KMS-11 (cell line): ENCODE results near the gene NEK2.

Experiments used
- H2AFZ ChIP-seq: fragments of 200-600 bp; sonication (generic); 2 replicates; pipeline ENCODE4 v1.6.1; 2016; ENCODE audit warnings: antibody characterized with exemption, mixed run types, low read depth
- H3K27ac ChIP-seq: fragments of 200-600 bp; sonication (generic); 2 replicates; pipeline ENCODE4 v1.6.1; 2016; ENCODE audit warnings: mild to moderate bottlenecking, mixed run types
- H3K27me3 ChIP-seq: fragments of 200-600 bp; sonication (generic); 2 replicates; pipeline ENCODE4 v1.6.1; 2017; ENCODE audit warnings: mild to moderate bottlenecking, low read depth, mixed run types, moderate library complexity; ENCODE audit not compliant: insufficient read depth
- H3K36me3 ChIP-seq: fragments of 200-600 bp; sonication (generic); 2 replicates; pipeline ENCODE4 v1.6.1; 2017; ENCODE audit warnings: mild to moderate bottlenecking, mixed run types; ENCODE audit not compliant: insufficient read depth
- H3K4me1 ChIP-seq: fragments of 200-600 bp; sonication (generic); 2 replicates; pipeline ENCODE4 v1.6.1; 2016; ENCODE audit warnings: mild to moderate bottlenecking, low read depth, mixed run types; ENCODE audit not compliant: poor library complexity, severe bottlenecking
- H3K4me2 ChIP-seq: fragments of 200-600 bp; sonication (generic); 2 replicates; pipeline ENCODE4 v1.7.0; 2016; ENCODE audit warnings: mild to moderate bottlenecking, mixed run types
- H3K4me3 ChIP-seq: fragments of 200-600 bp; sonication (generic); IDR thresholded peaks from 2 replicates; pipeline ENCODE4 v1.6.1; 2017; ENCODE audit warnings: low read depth, low read length, mixed read lengths; ENCODE audit not compliant: insufficient read depth
- H3K79me2 ChIP-seq: fragments of 200-600 bp; sonication (generic); 2 replicates; pipeline ENCODE4 v1.6.1; 2016; ENCODE audit warnings: low read depth, mixed run types; ENCODE audit not compliant: insufficient read depth
- H3K9ac ChIP-seq: fragments of 200-600 bp; sonication (generic); 2 replicates; pipeline ENCODE4 v1.6.1; 2016; ENCODE audit warnings: mild to moderate bottlenecking, mixed run types
- H4K20me1 ChIP-seq: fragments of 200-600 bp; sonication (generic); 2 replicates; pipeline ENCODE4 v1.6.1; 2016; ENCODE audit warnings: mild to moderate bottlenecking, mixed run types; ENCODE audit not compliant: insufficient read depth
- CTCF ChIP-seq: fragments of 200-600 bp; sonication (generic); conservative IDR thresholded peaks from 2 replicates; pipeline ENCODE4 v1.6.1; 2017; ENCODE audit warnings: low read depth, mild to moderate bottlenecking, antibody characterized with exemption, low read length, moderate library complexity, mixed read lengths

The NEK2 gene

GRCh38 chr1:211634931-211635330 lies 40.5 kb downstream of the NEK2 start:
- Histone ChIP-seq H3K4me2 (no peak overlapping the region), H3K79me2 (no peaks in the 10 kb centered on the region), H3K36me3 (no peaks in the 10 kb centered on the region), H3K27me3 (no peaks in the 10 kb centered on the region), H2AFZ (no peak overlapping the region), H3K9ac (no peak overlapping the region), H3K4me3 (no peak overlapping the region), H3K27ac (no peak overlapping the region), H3K4me1 (peaks cover 20% of the 10 kb centered on the region), H4K20me1 (no peaks in the 10 kb centered on the region)
- no peak for TF ChIP-seq CTCF

- Histone ChIP-seq H4K20me1 (no peaks in the 10 kb centered on the region), H3K79me2 (no peaks in the 10 kb centered on the region), H2AFZ (no peak overlapping the region), H3K27me3 (no peaks in the 10 kb centered on the region), H3K4me3 (no peak overlapping the region), H3K4me2 (no peak overlapping the region), H3K36me3 (no peaks in the 10 kb centered on the region), H3K27ac (no peak overlapping the region), H3K9ac (no peak overlapping the region), H3K4me1 (peaks cover 20% of the 10 kb centered on the region)
- no peak for TF ChIP-seq CTCF
Observed at GRCh38 chr1:211634461-211634860, 41.0 kb downstream of the NEK2 start.

DNA sequence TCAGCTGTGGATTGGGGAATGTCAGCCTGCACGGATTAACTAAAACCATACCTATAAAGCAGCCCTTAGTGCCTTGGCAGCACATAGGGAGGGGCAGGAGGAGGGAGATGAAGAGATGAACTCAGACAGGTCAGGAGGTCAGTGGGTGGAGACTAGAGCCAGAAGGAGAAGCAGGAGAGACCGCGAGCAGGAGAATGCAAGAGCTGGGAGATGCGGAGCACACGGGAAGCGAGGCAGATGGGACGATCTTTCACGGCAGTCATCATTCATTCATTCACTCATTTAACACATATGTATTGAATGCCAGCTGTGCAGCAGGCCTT lies 41.9 kb downstream of the NEK2 start:
- Histone ChIP-seq H2AFZ (no peak overlapping the region), H4K20me1 (no peaks in the 10 kb centered on the region), H3K4me1 (peaks cover 20% of the 10 kb centered on the region), H3K9ac (no peak overlapping the region), H3K79me2 (no peaks in the 10 kb centered on the region), H3K36me3 (no peaks in the 10 kb centered on the region), H3K4me2 (no peak overlapping the region), H3K27ac (no peak overlapping the region), H3K27me3 (no peaks in the 10 kb centered on the region), H3K4me3 (no peak overlapping the region)
- no peak for TF ChIP-seq CTCF

- TF ChIP-seq CTCF: no peak
- H3K4me3 ChIP-seq: no peak overlapping the region
- H3K4me2 ChIP-seq: peak overlapping the region; percentile 50; the same call in 1 of the 2 replicates
- no peaks in the 10 kb centered on the region for H4K20me1 ChIP-seq
- H3K36me3 ChIP-seq: no peaks in the 10 kb centered on the region
- H3K4me1 ChIP-seq: peaks cover 20% of the 10 kb centered on the region
- no peaks in the 10 kb centered on the region for H3K27me3 ChIP-seq
- no peak overlapping the region for H2AFZ ChIP-seq
- no peak overlapping the region for H3K27ac ChIP-seq
- H3K9ac ChIP-seq: no peak overlapping the region
- no peaks in the 10 kb centered on the region for H3K79me2 ChIP-seq
Observed at GRCh38 chr1:211632808-211633523, 42.5 kb downstream of the NEK2 start.
